ENCODE results near the gene PTGES2. TPM values are rescaled to one million over a fixed set of nuclear protein-coding genes. Genes with fewer than 3 reads are reported as not detected.

Gene PTGES2
- total RNA-seq, 1 donor from 2014 or later = 80.3 TPM

- DNase-seq (ENCODE audit: extremely low spot score, unreplicated experiment) = no peak
- H3K4me3 Mint-ChIP-seq (ENCODE audit: unreplicated experiment) = no peak overlapping the region
- H3K4me1 Mint-ChIP-seq (ENCODE audit: unreplicated experiment) = peaks cover 35% of the 10 kb centered on the region
- H3K27me3 Mint-ChIP-seq (ENCODE audit: unreplicated experiment) = no peaks in the 10 kb centered on the region
- H3K27ac Mint-ChIP-seq (ENCODE audit: unreplicated experiment) = peak overlapping the region; percentile 99
- H3K9me3 Mint-ChIP-seq (ENCODE audit: unreplicated experiment) = no peaks in the 10 kb centered on the region
- TF ChIP-seq CTCF (IDR thresholded peaks at IDR 0.05) = no peak
- peaks cover 3% of the 10 kb centered on the region for H3K36me3 Mint-ChIP-seq (ENCODE audit: unreplicated experiment)
These were observed 34.5 kb downstream of the PTGES2 start for GRCh38 chr9:128093011-128093410.

- peaks cover 8% of the 10 kb centered on the region for H3K36me3 Mint-ChIP-seq (ENCODE audit: unreplicated experiment)
- TF ChIP-seq CTCF (IDR thresholded peaks at IDR 0.05) = no peak
These were observed 35.1 kb downstream of the PTGES2 start for GRCh38 chr9:128092199-128092977.

GRCh38 chr9:128091571-128091970, 36.0 kb downstream of the PTGES2 start:
- Mint-ChIP-seq H3K36me3 (ENCODE audit: unreplicated experiment) (peaks cover 9% of the 10 kb centered on the region), H3K27ac (ENCODE audit: unreplicated experiment) (peak overlapping the region; percentile 64), H3K27me3 (ENCODE audit: unreplicated experiment) (no peaks in the 10 kb centered on the region), H3K4me3 (ENCODE audit: unreplicated experiment) (no peak overlapping the region), H3K9me3 (ENCODE audit: unreplicated experiment) (no peaks in the 10 kb centered on the region), H3K4me1 (ENCODE audit: unreplicated experiment) (peaks cover 29% of the 10 kb centered on the region)
- TF ChIP-seq CTCF (IDR thresholded peaks at IDR 0.05) = no peak
- no peak for DNase-seq (ENCODE audit: extremely low spot score, unreplicated experiment)

More at GRCh38 chr9:128092199-128092977, 35.1 kb downstream of the PTGES2 start:
- Mint-ChIP-seq H3K27me3 (ENCODE audit: unreplicated experiment) (no peaks in the 10 kb centered on the region), H3K4me3 (ENCODE audit: unreplicated experiment) (no peak overlapping the region), H3K9me3 (ENCODE audit: unreplicated experiment) (no peaks in the 10 kb centered on the region), H3K27ac (ENCODE audit: unreplicated experiment) (peak overlapping the region; percentile 99), H3K4me1 (ENCODE audit: unreplicated experiment) (peaks cover 35% of the 10 kb centered on the region)
- DNase-seq (ENCODE audit: extremely low spot score, unreplicated experiment) = no peak

- no peak overlapping the region for H3K27ac Mint-ChIP-seq (ENCODE audit: unreplicated experiment)
- no peaks in the 10 kb centered on the region for H3K9me3 Mint-ChIP-seq (ENCODE audit: unreplicated experiment)
- H3K27me3 Mint-ChIP-seq (ENCODE audit: unreplicated experiment) = no peaks in the 10 kb centered on the region
- TF ChIP-seq CTCF (IDR thresholded peaks at IDR 0.05) = no peak
- DNase-seq (ENCODE audit: extremely low spot score, unreplicated experiment) = no peak
- H3K36me3 Mint-ChIP-seq (ENCODE audit: unreplicated experiment) = peaks cover 9% of the 10 kb centered on the region
- H3K4me1 Mint-ChIP-seq (ENCODE audit: unreplicated experiment) = peaks cover 27% of the 10 kb centered on the region
- H3K4me3 Mint-ChIP-seq (ENCODE audit: unreplicated experiment) = no peak overlapping the region
These were observed 36.4 kb downstream of the PTGES2 start for GRCh38 chr9:128091144-128091543.

GRCh38 chr9:128089299-128089698, 38.2 kb downstream of the PTGES2 start:
- no peak overlapping the region for H3K4me3 Mint-ChIP-seq (ENCODE audit: unreplicated experiment)
- no peaks in the 10 kb centered on the region for H3K27me3 Mint-ChIP-seq (ENCODE audit: unreplicated experiment)
- DNase-seq (ENCODE audit: extremely low spot score, unreplicated experiment) = no peak
- peaks cover 8% of the 10 kb centered on the region for H3K36me3 Mint-ChIP-seq (ENCODE audit: unreplicated experiment)
- no peak overlapping the region for H3K27ac Mint-ChIP-seq (ENCODE audit: unreplicated experiment)
- H3K9me3 Mint-ChIP-seq (ENCODE audit: unreplicated experiment) = no peaks in the 10 kb centered on the region
- peaks cover 24% of the 10 kb centered on the region for H3K4me1 Mint-ChIP-seq (ENCODE audit: unreplicated experiment)
- TF ChIP-seq CTCF (IDR thresholded peaks at IDR 0.05) = no peak
